Effector CD4-positive, alpha-beta T cell (primary cell): Measurements from ENCODE around the gene DBF4B.
"Not testable (repeated sequence)": the region's sequence is repeated elsewhere in the genome, so short reads cannot be mapped to it uniquely, and the experiment has no call there.

ENCODE experiments used
- DNase-seq: peaks from one replicate; pipeline ENCODE4 v3.0.0-alpha.2; 2020

The DBF4B gene

GRCh38 chr17:44733753-44734152 is 25.3 kb downstream of the DBF4B start:
- no peak for DNase-seq

GRCh38 chr17:44734272-44734671 is 25.8 kb downstream of the DBF4B start:
- DNase-seq = no peak

- DNase-seq = no peak
Measured at GRCh38 chr17:44736551-44737240, 28.2 kb downstream of the DBF4B start.

- DNase-seq = no peak
Measured at GRCh38 chr17:44738214-44738906, 29.9 kb downstream of the DBF4B start.

DNA sequence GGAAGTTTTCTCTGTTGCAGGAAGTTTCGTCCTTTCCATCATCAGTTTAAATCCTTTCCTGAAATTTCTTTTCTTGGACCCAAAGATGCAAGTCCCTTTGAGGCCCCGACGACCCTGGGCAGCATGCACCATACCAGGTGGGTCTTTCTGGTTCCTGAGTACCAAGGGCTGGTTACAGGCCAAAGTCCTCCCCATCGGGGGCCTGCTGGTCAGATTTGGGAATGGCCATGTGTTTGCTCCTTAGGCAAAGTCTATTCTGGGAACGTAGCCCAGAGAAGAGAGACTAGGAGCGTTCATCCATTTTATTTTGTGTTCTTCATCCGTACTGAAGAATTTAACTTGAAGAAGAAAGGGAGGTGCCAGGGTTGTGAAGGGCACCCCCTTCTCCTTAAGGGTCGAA is 32.9 kb downstream of the DBF4B start:
- DNase-seq = no peak

DNA sequence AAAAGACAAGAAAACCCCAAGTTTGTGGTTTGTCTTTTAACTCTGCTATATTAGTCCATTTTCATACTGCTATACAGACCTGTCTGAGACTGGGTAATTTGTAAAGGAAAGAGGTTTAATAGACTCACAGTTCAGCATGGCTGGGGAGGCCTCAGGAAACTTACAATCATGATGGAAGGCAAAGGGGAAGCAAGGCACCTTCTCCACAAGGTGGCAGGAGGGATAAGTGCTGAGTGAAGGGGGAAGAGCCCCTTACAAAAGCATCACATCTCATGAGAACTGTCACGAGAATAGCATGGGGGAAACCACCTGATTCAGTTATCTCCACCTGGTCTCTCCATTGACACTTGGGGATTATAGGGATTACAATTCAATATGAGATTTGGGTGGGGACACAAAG is 36.8 kb downstream of the DBF4B start:
- DNase-seq = no peak

DNA sequence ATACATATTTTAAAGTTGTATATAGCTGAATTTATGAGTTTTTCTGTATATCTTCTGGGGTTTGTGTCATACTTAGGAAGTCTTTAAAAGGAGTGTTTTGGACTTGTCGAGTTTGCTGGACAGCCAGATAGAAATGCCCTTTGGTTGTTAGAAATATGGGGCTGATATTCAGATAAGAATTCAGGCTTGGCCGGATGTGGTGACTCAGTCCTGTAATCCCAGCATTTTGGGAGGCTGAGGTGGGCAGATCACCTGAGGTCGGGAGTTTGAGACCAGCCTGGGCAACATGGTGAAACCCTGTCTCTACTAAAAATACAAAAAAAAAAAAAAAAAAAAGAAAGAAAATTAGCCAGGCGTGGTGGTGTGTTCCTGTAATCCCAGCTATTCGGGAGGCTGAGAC is 37.3 kb downstream of the DBF4B start:
- DNase-seq = not testable (repeated sequence)

- DNase-seq = no peak
Measured at GRCh38 chr17:44747566-44747965, 39.1 kb downstream of the DBF4B start.

- no peak for DNase-seq
Measured at GRCh38 chr17:44749076-44749979, 40.9 kb downstream of the DBF4B start.

- no peak for DNase-seq
Measured at GRCh38 chr17:44749980-44750318, 41.5 kb downstream of the DBF4B start.

DNA sequence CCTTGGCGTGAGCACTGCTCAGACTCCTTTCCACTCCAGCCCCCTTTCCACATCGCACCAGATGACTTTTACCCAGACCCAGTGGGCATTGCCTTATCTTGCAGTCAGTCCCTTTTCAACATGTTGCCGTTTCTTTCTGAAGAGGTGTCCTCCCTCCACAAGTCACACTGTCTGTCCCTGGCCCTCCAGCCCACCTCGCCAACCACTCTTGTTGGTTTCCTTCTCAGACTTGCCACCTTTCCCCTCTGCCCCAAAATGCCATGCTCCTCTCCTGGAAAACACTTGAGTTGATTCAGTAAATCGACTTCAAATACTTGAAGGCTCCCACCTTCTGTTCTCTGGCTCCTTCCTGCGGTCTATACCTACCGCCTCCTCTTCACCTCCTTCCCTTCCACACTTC is 42.9 kb downstream of the DBF4B start:
- DNase-seq = no peak

DNA sequence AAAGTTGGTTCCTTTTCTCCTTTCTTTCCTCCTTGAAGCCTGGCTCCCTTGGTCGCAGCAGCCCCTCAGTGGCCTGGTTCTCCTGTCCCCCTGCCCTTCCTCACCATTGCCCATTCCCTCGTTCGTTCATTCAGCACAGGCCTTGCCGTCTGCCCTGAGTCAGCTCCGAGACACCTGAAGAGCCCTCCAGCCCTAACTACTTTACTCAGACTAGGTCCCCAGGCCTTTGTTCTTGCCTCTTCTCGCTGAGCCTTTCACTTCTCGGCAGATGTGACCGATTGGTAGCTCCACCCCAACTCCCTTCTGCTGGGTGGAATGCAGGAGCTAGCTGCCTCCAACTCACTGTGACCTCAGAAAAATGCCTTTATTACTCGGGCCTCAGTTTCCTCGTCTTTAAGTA is 43.3 kb downstream of the DBF4B start:
- DNase-seq = no peak

GRCh38 chr17:44752953-44753861 is 44.7 kb downstream of the DBF4B start:
- no peak for DNase-seq

- DNase-seq = no peak
Measured at GRCh38 chr17:44754276-44754675, 45.8 kb downstream of the DBF4B start.

- DNase-seq = not testable (repeated sequence)
Measured at GRCh38 chr17:44755180-44755579, 46.7 kb downstream of the DBF4B start.

DNA sequence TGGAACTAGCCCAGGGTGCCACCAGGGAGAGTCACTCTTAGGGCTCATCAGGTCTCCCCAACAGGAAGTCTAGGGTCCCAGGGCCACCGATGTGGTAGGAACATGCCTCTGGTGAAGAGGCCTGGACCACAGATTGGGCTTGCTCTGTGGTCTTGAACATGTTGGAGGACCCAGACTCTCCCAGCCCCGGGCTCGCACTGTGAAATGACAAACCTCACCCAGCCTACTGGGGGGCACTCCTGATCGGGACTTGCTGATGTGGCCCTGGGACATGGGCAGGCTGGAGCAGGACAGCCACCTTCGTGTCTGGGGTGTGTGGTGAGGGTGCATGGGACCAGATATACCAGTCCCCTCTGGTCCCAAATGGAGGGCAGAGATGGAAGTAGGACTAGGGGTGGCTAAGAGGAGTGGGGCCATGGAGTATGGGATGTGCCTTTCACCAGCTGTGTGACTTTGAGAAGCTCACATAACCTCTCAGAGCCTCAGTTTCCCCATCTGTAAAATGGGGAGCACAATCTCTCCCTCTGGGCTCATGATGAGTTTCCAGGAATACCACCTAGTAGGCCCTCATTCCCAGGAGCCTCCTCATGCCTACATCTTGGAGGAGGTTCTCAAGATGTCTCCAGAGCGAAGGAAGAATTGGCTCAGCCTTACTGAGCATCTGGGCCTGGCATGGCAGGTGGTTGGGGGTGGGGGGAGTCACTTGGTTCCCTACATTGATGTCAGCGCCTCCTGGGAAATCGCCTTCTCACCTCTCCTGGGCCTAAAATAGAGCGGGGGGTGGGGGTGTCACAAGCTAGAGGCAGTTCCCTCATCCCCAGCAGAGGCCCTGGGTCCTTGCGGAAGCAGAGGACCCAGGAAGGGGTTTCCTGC is 48.8 kb downstream of the DBF4B start:
- DNase-seq = no peak

GRCh38 chr17:44757918-44758413 is 49.5 kb downstream of the DBF4B start:
- no peak for DNase-seq

DNA sequence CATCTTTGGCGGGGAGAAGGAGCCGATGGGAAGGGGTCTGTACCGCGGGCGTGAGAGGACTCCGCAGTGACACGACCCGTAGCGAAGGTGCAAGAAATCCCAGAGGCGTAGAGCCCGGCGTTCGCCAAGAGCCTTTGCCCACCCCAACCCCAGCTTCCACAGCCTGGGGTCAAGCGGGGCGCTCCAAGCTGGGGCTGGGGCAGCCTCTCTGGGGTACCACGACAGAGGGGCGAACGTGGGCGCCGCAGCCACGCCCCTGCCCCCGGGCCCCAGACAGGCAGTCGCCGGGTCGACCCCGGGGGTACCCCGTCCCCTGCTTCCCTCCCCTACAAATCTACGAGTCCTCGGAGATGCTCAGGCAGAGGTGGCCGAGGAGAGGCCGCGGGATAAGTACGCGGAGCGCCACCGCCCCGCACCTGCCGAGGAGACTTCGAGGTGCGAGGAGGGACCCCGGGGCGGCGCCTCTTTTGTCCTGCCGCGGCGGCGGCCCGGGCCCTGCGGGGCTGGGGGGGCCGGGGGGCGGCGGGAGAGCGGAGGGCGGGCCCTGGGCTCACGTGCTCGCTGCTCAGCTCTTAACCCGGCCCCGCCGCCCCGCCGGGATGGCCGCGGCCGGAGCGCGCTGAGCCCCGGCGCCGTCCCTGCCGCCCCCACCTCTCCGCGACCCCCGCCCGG is 50.1 kb downstream of the DBF4B start, which contains the start of gene ADAM11:
ADAM11 (plus strand) TSS at position 575 of the 672 bp plus-strand sequence. CDS start 212 bp downstream, outside the sequence.
- no peak for DNase-seq

GRCh38 chr17:44759086-44759915 is 50.8 kb downstream of the DBF4B start:
- DNase-seq = no peak

- no peak for DNase-seq
Measured at GRCh38 chr17:44759916-44760243, 51.4 kb downstream of the DBF4B start.
